ENCODE measurements around the gene RNF223.

RNF223 gene

DNA sequence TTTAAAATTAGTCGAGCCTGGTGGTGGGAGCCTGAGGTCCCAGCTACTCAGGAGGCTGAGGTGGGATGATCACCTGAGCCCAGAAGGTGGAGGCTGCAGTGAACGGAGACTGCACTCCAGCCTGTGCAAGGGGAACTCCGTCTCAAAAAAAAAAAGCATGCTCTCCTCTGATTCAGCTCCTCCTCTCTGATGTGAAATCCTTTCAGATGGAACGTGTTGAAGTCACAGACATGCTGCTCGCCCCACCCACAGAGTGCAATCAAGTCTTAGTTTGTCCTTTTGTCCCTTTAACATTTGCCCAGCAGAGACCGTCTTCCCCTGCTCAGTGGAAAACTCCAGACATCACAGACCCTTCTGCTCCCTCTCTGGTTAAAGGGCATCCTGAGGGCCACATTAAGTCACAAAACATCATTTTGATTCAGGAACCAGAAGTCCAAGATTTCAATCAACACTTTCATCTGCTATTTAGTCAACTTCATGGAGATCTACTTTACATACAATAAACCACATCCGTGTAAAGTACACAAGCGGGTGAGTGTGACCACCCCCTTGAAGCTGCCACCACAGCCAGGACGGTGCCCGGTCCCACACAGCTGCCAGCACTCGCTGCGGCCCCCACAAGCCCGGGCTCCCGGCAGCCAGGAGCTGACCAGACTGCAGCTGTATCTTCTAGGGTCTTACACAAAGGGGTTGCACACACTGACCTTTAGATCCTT lies 18.9 kb upstream of the RNF223 start:
- DNase-seq (ENCODE audit: low read depth) = no peak
- TF ChIP-seq MYC (IDR thresholded peaks at IDR 0.05; ENCODE audit: low read depth, low read length) (no peak), POLR2A (IDR thresholded peaks at IDR 0.05; ENCODE audit: extremely low read depth, insufficient read length) (no peak), CTCF (IDR thresholded peaks at IDR 0.05; ENCODE audit: low read depth, low read length) (no peak), MAX (IDR thresholded peaks at IDR 0.05; ENCODE audit: low read depth, low read length) (no peak)
- H3K4me3 ChIP-seq (ENCODE audit: low read depth, low read length) = no peak overlapping the region

- no peak for DNase-seq (ENCODE audit: low read depth)
- TF ChIP-seq CTCF (IDR thresholded peaks at IDR 0.05; ENCODE audit: low read depth, low read length) = no peak
- TF ChIP-seq MAX (IDR thresholded peaks at IDR 0.05; ENCODE audit: low read depth, low read length) = no peak
- H3K4me3 ChIP-seq (ENCODE audit: low read depth, low read length) = no peak overlapping the region
Observed at GRCh38 chr1:1092149-1092855, 18.2 kb upstream of the RNF223 start.

DNA sequence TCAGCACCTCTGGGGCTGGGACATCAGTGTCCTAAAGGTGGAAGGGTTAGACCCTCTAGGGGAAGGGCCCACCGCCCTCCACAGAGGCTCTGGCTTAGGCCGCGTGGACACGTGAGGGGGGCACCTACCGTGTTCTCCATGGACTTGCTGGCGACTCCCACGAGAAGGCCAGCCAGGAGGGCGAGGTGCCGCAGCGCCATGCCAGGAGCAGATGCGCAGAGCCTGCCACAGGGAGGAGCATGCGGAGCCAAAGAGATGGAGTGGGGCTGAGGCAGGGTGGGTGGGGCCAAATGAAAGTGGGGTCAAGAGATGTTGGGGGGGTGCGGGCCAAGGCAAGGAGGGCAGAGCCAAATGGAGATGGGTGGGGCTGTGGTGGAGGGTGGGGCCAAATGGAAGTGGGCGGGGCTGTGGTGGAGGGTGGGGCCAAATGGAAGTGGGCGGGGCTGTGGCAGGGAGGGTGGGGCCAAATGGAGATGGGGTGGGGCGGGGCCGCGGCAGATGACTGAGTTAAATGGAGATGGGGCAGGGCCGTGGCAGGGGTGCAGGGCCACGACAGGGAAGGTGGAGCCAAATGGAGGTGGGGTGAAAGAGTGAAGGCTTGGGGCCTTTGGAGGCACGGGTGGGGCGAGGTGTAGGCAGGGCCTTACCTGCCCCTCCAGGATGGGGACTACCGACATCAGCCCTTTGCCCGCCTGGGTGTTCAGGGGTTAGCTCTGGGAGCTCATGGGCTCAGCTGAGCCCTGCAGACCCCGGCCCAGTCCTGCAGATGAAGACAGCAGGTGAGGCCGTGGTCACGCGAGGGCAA lies 17.4 kb upstream of the RNF223 start:
- no peak for TF ChIP-seq CTCF (IDR thresholded peaks at IDR 0.05; ENCODE audit: low read depth, low read length)
- no peak for TF ChIP-seq MYC (IDR thresholded peaks at IDR 0.05; ENCODE audit: low read depth, low read length)
- no peak for TF ChIP-seq MAX (IDR thresholded peaks at IDR 0.05; ENCODE audit: low read depth, low read length)
- TF ChIP-seq POLR2A (IDR thresholded peaks at IDR 0.05; ENCODE audit: extremely low read depth, insufficient read length) = no peak
- no peak overlapping the region for H3K4me3 ChIP-seq (ENCODE audit: low read depth, low read length)
- DNase-seq (ENCODE audit: low read depth) = no peak

GRCh38 chr1:1090424-1091343 lies 16.6 kb upstream of the RNF223 start:
- TF ChIP-seq POLR2A (IDR thresholded peaks at IDR 0.05; ENCODE audit: extremely low read depth, insufficient read length) (no peak), CTCF (IDR thresholded peaks at IDR 0.05; ENCODE audit: low read depth, low read length) (no peak), MAX (IDR thresholded peaks at IDR 0.05; ENCODE audit: low read depth, low read length) (no peak), MYC (IDR thresholded peaks at IDR 0.05; ENCODE audit: low read depth, low read length) (no peak)
- no peak for DNase-seq (ENCODE audit: low read depth)
- H3K4me3 ChIP-seq (ENCODE audit: low read depth, low read length) = no peak overlapping the region

- DNase-seq (ENCODE audit: low read depth) = no peak
- no peak for TF ChIP-seq CTCF (IDR thresholded peaks at IDR 0.05; ENCODE audit: low read depth, low read length)
- TF ChIP-seq MYC (IDR thresholded peaks at IDR 0.05; ENCODE audit: low read depth, low read length) = no peak
- TF ChIP-seq POLR2A (IDR thresholded peaks at IDR 0.05; ENCODE audit: extremely low read depth, insufficient read length) = no peak
- TF ChIP-seq MAX (IDR thresholded peaks at IDR 0.05; ENCODE audit: low read depth, low read length) = no peak
Observed at GRCh38 chr1:1089731-1090423, 15.8 kb upstream of the RNF223 start.

More at GRCh38 chr1:1089731-1090423, 15.8 kb upstream of the RNF223 start:
- H3K4me3 ChIP-seq (ENCODE audit: low read depth, low read length) = no peak overlapping the region

Data from NB4 (cell line).